Astrocyte of the spinal cord (primary cell): Measurements from ENCODE around the gene TADA2B.
A peak's percentile ranks its signal among the peaks of the same experiment; 100 is the strongest.

Experiments
- DNase-seq: peaks from one replicate; pipeline ENCODE4 v3.0.0; 2011; ENCODE audit warnings: low read depth, low spot score
- H3K4me3 ChIP-seq: 2 replicates; pipeline ENCODE4 v1.5.1; 2011; ENCODE audit warnings: low read depth, mild to moderate bottlenecking, low read length, moderate library complexity
- in situ Hi-C: cut with HindIII; loops from 2 replicates; pipeline ENCODE4 v1.10.0; 2017; ENCODE audit warnings: low sequenced_read_pairs
- TF ChIP-seq, protein P1 (sequence below): IDR thresholded peaks from 2 replicates; pipeline ENCODE4 v1.5.1; 2012; ENCODE audit warnings: low read depth, mild to moderate bottlenecking, low read length, inconsistent platforms

The TADA2B gene, protein sequence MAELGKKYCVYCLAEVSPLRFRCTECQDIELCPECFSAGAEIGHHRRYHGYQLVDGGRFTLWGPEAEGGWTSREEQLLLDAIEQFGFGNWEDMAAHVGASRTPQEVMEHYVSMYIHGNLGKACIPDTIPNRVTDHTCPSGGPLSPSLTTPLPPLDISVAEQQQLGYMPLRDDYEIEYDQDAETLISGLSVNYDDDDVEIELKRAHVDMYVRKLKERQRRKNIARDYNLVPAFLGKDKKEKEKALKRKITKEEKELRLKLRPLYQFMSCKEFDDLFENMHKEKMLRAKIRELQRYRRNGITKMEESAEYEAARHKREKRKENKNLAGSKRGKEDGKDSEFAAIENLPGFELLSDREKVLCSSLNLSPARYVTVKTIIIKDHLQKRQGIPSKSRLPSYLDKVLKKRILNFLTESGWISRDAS

DNA sequence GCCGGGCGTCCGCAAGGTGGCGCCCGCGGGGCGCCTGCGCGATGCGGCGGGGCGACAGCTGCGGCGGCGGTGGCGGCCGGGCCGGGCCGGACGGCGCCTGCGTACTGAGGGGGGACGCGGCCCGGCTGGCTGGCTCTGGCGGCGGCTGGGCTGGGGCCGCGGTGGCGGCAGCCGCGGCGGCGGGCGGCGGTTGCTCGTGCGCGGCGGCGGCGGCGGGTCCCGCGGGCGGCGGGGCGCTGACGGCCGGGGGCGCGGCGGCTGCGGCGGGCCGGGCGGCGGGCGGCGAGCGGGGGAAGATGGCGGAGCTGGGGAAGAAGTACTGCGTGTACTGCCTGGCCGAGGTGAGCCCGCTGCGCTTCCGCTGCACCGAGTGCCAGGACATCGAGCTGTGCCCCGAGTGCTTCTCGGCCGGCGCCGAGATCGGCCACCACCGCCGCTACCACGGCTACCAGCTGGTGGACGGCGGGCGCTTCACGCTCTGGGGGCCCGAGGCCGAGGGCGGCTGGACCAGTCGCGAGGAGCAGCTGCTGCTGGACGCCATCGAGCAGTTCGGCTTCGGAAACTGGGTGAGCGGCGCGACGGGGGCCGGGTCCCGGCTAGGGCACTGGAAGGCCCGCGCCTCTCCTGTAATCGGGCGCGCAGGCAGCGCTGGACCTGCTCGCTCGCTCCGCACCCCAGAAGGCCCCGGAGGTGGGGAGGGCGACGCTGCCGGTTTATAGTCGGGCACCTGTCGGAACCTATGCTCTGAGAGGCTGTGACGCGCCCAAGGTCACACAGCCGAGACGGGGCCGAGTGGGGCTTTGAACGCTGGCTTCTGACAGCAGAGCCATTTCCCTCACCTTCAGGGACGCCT is at the start of gene TADA2B:
TSS of gene TADA2B (plus strand) at position 89 of the 853 bp plus-strand sequence. CDS start at position 297, 208 bp downstream.
- in situ Hi-C loops, result no loop called here
- DNase-seq, result peak; percentile 40
- H3K4me3 ChIP-seq, result peak within 1 kb of the TSS; percentile 83
- TF ChIP-seq, protein P1, sequence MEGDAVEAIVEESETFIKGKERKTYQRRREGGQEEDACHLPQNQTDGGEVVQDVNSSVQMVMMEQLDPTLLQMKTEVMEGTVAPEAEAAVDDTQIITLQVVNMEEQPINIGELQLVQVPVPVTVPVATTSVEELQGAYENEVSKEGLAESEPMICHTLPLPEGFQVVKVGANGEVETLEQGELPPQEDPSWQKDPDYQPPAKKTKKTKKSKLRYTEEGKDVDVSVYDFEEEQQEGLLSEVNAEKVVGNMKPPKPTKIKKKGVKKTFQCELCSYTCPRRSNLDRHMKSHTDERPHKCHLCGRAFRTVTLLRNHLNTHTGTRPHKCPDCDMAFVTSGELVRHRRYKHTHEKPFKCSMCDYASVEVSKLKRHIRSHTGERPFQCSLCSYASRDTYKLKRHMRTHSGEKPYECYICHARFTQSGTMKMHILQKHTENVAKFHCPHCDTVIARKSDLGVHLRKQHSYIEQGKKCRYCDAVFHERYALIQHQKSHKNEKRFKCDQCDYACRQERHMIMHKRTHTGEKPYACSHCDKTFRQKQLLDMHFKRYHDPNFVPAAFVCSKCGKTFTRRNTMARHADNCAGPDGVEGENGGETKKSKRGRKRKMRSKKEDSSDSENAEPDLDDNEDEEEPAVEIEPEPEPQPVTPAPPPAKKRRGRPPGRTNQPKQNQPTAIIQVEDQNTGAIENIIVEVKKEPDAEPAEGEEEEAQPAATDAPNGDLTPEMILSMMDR, result peak; percentile 19

DNA sequence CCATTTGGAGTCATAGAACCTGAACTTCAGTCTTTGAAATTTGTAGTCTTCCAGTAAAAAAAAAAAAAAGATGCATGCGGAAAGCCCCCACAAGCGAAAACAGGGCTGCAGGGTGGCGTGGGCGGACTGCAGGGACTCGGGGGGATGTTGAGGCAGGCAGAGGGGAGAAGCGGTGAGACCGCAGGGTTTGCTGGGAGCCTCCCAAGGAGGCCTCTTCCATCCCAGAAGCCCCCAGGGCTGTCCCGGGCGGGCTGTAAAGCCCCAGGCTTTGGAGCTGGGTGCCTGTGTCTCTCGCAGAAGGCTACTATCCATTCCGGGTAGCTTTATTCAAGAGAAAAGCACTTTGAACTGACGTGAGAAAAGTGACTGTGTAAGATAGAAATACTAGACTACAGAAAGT is 46.7 kb upstream of the TADA2B start:
- in situ Hi-C loops, result no loop called here
- TF ChIP-seq, protein P1, result no peak
- H3K4me3 ChIP-seq, result no peak overlapping the region
- DNase-seq, result no peak

DNA sequence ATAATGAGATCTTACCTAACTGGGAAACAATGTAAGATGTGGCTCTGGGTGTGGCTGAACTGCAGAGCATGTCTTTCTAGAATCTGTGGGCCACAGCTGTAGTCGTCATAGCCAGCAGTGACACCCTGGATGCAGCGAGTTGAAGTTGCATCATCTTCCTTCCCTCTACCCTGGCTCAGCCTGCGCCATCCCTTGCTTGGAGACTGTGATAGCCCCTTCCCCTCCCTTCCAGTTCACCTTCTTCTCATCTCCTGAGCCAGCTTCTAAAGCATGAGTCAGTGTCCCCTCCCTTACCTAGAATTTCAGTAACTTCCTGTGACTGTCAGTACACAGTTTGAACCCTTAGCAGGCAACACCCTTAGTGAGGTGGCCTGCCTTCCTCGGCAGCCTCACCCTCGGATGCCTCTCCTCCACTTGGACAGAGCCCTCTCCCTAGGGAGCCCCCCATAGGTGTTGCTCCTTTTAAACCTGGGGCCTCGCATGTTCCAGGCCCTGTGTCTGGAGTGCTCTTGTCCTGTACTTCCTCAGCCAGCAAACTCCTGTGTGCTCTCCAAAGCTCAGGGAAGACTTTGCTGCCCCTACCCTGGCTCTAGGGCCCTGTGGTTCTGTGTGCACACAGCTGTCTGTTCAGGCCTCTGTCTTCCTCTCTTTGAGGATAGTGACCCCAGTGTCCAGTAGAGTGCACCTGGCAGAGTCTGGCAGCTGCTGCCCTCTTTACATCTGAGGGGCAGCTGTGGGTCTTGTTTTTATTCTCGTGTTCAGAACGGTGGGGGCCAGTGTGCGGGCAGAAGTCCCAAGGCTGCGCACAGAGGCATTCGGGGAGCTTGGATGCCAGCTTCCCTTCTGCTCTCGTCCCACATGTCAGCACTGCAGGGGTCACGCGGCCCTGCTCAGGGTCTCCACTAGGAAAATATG is 43.7 kb upstream of the TADA2B start:
- no peak for DNase-seq
- H3K4me3 ChIP-seq, result no peak overlapping the region

DNA sequence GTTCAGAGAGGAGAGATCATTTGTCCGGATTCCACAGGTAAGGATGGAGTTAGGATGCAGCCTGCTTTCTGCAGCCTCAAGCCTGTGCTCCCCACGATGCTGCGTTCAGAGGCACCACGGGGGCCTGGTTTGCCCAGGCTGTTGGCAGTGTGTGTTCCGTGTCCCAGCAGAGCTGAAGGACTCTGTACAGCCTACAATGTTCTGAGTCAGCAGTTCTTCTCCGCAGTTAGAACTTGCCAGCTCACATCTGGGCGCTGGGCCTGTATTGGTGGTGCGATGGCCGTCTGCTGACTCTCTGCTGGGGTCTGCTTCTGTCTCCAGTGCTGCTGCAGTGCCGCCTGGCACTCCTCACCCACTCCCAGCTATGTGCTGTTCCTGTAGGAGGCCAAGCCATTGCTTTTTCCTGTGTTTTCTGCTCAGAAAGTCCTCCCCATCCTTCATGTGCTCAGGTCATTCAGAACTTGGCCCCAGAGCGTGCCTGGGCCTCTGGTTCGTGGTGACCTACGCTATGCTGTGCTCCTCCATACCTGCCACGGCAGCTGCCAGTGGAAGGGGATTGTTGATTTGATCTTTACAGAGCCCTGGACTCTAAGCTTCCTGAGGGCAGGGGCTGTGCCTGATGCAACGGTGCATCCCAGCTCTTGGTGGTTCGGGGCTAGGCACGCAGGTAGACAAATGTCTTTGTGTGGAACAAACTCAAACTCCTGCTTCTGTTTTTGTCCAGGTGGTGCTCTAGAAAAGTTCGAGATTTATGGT is 42.6 kb upstream of the TADA2B start:
- no peak overlapping the region for H3K4me3 ChIP-seq
- in situ Hi-C loops, result no loop called here
- no peak for DNase-seq
- TF ChIP-seq, protein P1, result no peak

More for the DNA sequence above, 43.7 kb upstream of the TADA2B start:
- TF ChIP-seq, protein P1, result no peak
- in situ Hi-C loops, result no loop called here

DNA sequence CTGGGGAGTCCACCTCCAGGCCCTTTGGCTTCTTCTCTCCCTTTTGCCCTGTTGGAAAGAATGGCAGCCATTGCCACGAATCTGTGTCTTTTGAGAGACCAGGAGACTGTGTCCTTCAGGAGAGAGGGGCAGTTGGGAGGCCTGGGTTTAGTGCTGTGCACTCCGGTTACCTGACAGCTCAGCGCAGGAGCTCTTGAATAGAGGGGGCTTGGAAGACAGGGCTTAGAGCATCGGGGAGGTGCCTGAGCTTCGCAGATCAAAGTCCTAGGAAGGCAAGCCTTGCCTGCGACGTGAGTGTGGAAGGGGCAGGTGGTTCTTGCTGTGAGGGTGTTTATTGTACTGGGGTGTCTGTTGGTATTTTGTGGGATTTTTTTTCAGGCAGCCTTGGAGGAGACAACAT is 41.9 kb upstream of the TADA2B start:
- in situ Hi-C loops, result no loop called here
- no peak for DNase-seq

More for the DNA sequence above, 41.9 kb upstream of the TADA2B start:
- TF ChIP-seq, protein P1, result no peak
- no peak overlapping the region for H3K4me3 ChIP-seq
